GM21529 (cell line): ENCODE results near the gene PATJ.
"Not testable (repeated sequence)": the region's sequence is repeated elsewhere in the genome, so short reads cannot be mapped to it uniquely, and the experiment has no call there.

ENCODE experiments used
- ATAC-seq: cut with Tn5 transposase; IDR thresholded peaks from one replicate; pipeline ENCODE4 v1.9.1; 2021; ENCODE audit not compliant: unreplicated experiment

The PATJ gene

DNA sequence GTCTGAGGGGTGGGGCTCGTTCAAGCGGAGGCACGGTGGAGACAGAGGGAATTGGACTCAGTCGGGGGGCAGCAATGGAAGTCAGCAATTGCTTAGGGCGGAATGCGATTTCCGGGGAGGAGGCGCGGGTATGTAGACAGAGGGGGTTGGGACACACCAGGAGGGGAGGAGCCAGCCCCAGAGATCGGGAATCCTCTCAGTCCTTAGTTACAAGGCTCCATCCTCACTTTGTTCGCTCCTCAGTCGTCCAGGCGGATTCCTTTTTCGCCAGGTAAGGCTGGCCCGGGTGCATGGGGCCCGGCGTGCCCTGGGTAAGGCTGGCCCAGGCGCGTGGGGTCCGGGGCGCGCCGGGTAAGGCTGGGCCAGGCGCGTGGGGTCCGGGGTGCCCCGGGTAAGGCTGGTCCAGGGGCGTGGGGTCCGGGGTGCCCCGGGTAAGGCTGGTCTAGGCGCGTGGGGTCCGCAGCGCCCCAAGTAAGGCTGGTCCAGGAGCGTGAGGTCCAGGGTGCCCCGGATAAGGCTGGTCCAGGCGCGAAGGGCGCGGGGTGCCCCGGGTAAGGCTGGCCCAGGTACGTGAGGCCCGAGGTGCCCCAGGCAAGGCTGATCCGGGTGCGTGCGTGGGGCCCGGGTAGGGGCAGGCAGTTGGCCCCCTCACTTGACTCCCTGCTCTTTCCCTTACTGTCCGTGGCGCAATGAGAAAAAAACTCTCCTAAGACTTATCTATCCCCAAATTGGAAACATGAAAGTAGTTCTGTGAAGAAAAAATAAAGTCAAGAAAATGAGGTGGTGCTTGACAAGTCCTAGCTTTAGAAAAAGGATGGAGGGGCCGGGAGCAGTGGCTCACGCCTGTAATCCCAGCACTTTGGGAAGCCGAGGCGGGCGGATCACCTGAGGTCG lies 452.6 kb downstream of the PATJ start, which contains the start of gene L1TD1:
L1TD1 (plus strand) TSS at position 199 of the 894 bp plus-strand sequence. CDS start 11,780 bp downstream, outside the sequence.
- ATAC-seq = no peak

DNA sequence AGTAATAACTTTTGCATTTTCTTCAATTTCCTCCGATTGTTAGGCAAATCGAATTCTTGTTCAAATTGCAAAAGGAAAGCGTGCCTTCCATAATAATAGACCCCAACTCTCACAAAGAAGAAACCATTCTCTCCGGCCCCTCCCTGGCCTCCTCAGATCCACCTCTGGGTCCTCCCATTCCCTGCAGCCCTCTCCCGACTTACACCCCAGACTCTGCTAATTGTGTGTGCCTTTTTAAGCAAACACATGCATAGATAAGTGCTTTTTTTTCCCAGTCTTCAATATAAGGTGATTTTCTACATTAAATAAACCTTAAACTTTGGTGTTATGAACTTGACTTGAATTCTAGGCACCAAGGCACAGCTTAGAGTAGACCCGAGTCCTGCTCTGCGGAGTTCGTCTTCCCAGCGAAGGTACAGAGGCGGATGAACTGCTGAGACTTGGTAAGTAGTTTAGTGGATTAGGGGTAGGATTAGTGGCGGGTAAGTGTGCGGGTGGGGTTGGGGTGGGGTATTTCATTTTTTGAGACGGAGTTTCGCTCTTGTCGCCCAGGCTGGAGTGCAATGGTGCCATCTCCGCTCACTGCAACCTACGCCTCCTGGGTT lies 453.9 kb downstream of the PATJ start:
- no peak for ATAC-seq

DNA sequence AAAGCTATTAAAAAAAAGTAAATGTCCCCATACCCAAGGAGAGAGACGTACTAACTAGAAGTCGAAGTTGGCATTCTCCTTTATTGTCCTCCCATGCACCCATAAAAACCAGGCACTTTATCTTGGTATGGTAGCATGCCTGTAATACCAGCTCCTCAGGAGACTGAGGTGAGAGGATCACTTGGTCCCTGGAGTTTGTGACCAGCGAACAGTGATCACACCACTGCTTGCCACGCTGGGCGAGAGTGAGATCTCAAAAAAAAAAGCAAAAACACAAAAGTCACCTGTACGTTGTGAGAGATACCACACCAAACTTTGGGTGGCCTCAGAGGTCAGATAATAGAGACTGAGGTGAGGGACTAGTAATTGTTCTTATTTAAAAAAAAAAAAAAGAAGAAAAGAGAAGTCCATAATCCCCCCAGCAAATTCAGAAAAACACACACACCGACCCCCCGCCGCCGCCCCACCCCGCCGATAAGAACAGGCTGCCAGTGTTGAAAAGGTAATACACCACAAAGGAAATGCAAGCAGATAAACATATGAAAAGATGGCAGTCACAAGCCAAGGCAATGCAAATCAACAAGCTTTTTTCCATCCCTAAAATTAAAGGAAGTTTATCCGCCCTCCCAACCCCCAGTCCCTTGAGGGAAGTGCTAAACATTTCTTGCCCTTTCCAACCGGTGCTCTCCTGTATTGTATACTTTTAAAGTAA lies 455.9 kb downstream of the PATJ start:
- no peak for ATAC-seq

DNA sequence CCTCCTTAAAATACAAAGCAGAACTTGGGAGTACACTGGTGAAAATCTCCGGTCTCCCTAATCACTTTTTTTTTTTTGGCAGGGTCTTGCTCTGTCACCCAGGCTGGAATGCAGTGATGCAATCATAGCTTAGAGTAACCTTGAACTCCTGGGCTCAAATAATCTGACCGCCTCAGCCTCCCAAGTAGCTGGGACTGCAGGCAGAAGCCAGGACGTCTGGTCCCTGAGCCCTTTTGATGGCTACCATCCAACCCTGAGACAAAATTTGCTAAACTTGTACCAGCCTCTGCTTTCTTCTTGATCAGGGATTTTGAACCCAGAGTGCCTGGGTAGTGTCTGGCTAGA lies 456.5 kb downstream of the PATJ start:
- ATAC-seq = no peak

DNA sequence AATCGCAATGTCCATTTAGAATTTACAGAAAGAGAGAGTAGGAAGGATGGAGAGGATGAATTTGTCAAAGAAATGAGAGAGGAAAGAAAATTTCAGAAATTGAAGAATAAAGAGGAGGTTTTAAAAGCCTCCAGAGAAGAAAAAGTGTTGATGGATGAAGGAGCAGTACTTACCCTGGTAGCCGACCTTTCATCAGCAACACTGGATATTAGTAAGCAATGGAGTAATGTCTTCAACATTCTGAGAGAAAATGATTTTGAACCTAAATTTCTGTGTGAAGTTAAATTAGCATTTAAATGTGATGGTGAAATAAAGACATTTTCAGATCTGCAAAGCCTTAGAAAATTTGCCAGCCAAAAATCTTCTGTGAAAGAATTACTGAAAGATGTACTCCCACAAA lies 464.9 kb downstream of the PATJ start:
- no peak for ATAC-seq

DNA sequence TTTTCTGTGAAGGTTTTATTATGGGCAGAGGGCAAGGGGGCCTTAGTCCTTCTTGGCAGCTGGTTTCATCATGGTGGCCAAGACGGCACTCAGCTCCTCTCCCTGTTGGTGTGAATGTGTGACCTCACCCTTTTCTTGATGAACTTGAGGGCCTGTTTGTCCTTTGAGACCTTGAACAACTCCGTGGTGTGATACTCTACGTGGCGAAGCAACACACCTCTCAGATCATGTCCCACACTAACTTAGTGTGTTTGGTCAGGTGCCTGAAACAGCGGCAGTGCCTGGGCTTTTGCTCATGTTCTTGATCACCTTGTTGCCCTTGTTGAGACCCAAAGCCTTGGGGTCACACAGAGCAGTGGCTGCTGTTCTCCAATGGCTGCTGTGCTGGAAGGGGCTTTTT lies 465.8 kb downstream of the PATJ start:
- ATAC-seq = no peak

DNA sequence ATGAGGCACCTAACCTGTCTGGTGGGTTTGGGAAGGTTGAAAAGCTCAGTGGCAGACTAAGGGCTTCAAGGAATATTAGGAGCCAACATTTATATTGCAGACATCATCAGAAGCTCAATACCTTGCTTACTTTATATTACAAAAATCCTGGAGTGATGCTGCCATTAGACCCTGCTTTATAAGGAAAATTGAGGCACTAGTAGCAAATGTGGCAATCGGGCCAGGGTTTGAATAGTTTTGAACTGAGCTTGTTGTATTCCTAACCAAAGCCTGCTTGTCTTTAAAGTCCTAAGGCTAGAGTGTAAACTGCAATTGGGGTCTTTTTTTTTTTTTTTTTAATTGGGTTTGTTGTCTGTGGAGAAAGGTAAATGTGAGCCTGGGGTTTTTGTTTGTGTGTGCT lies 466.7 kb downstream of the PATJ start:
- ATAC-seq = no peak

DNA sequence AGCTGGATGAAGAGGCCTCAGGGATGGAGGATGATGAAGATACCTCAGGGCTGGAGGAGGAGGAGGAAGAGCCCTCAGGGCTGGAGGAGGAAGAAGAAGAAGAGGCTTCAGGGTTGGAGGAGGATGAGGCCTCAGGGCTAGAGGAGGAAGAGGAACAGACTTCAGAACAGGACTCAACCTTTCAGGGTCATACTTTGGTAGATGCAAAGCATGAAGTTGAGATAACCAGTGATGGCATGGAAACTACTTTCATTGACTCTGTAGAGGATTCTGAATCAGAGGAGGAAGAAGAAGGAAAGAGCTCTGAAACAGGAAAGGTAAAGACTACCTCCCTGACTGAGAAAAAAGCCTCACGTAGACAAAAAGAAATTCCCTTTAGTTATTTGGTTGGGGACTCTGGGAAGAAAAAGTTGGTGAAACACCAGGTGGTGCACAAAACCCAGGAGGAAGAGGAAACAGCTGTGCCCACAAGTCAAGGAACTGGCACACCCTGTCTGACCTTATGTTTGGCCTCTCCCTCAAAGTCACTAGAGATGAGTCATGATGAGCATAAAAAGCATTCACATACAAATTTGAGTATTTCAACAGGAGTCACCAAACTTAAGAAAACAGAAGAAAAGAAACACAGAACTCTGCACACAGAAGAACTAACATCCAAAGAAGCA lies 467.8 kb downstream of the PATJ start:
- ATAC-seq = no peak

DNA sequence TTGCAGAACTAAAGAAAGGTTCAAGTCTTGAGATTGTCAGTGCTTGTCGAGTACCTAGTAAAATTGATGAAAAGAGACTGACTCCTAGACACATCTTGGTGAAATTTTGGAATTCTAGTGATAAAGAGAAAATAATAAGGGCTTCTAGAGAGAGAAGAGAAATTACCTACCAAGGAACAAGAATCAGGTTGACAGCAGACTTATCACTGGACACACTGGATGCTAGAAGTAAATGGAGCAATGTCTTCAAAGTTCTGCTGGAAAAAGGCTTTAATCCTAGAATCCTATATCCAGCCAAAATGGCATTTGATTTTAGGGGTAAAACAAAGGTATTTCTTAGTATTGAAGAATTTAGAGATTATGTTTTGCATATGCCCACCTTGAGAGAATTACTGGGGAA lies 468.7 kb downstream of the PATJ start:
- ATAC-seq = no peak

DNA sequence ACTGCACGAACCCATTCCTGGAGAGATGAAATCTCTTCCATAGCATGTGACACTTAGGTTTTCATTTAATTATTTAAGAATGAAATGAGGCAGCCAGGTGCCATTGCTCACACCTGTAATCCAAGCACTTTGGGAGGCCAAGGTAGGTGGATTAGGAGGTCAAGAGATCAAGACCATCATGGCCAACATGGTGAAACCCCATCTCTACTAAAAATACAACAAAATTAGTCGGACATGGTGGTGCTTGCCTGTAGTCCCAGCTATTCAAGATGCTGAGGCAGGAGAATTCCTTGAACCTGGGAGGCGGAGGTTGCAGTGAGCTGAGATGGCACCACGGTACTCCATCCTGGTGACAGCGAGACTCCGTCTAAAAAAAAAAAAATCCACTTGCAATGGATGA lies 470.1 kb downstream of the PATJ start:
- ATAC-seq = no peak

DNA sequence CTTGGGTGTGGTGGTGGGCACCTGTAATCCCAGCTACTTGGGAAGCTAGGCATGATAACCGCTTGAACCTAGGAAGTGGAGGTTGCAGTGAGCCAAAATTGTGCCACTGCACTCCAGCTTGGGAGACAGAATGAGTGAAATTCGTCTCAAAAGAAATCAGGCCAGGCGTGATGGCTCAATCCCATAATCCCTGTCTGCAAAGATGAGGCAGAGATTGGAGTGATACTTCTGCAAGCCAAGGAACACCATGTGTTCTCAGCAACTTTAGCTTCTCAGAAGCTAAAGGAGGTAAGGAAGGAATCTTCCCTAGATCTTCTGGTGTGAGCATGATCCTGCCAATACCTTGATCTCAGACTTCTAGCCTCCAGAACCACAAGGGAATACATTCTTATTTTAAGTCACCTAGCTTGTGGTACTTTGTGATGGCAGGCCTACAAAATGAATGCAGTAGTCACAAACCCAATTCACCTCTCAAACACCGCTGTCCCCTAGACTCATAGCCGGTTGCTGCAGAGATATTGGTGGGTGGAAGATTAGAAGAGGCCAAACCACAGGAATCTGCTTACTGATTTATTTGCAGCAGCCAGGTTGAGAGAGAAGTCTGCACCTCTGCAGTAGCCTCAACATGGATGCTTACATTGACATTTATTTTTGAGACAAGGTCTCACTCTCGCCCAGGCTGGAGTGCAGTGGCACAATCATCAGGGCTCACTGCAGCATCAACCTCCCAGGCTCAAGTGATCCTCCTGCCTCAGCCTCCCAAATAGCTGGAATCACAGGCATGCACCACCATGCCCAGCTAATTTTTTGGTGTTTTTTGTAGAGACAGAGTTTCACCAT lies 471.0 kb downstream of the PATJ start:
- no peak for ATAC-seq

DNA sequence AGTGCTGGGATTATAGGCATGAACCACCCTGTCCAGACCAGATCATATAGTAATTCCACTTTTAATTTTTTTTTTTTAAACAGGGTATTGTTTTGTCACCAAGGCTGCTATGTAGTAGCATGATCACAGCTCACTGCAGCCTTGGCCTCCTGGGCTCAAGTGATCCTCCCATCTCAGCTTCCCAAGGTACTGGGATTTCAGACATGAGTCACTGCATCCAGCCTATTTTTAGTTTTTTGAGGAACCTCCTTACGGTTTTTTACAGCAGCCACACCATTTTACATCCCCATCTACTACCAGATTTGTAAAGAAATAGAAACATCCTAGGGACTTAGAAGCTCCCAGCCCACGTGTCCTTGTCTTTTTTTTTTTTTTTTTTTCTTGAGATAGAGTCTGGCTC lies 476.3 kb downstream of the PATJ start:
- ATAC-seq = no peak

DNA sequence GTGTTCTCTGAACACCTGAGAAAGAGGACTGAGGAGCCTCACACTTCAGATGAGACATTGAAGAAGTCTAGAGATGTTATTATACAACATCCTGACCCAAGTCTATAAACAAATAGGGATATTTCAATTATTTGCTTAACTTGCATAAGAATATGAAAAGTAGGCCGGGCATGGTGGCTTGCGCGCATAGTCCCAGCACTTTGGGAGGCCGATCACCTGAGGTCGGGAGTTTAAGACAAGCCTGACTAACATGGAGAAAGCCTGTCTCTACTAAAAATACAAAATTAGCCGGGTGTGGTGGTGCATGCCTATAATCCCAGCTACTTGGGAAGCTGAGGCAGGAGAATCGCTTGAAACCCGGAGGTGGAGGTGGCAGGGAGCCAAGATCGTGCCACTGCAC lies 478.2 kb downstream of the PATJ start:
- ATAC-seq = not testable (repeated sequence)

DNA sequence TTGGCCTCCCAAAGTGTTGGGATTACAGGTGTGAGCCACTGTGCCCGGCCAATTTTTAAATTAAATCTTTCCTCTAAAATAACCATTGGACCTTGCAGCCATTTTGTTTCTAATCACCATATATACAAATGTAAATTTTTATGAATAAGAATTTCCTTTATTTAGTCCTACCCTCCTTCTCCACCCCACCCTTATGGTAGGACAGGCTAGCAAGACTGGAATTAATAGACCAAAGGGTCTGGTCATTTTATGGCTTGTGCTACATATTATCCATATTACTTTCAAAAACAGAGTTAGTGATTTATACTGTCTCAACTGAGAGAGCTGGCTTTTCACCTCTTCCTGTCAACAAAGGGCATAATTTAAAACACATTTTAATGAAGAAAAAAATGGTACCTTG lies 478.9 kb downstream of the PATJ start:
- ATAC-seq = no peak

DNA sequence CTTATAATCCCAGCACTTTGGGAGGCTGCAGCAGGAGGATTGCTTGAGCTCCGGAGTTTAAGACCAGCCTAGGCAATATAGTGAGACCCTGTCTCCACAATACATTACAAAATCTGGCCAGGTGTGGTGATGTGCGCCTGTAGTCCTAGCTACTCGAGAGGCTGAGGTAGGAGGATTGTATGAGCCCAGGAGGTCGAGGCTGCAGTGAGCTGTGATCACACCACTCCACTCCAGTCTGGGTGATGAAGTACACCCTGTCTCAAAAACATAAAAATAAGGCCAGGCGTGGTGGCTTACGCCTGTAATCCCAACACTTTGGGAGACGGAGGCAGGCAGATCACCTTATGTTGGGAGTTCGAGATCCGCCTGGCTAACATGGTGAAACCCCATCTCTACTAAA lies 480.0 kb downstream of the PATJ start:
- no peak for ATAC-seq

DNA sequence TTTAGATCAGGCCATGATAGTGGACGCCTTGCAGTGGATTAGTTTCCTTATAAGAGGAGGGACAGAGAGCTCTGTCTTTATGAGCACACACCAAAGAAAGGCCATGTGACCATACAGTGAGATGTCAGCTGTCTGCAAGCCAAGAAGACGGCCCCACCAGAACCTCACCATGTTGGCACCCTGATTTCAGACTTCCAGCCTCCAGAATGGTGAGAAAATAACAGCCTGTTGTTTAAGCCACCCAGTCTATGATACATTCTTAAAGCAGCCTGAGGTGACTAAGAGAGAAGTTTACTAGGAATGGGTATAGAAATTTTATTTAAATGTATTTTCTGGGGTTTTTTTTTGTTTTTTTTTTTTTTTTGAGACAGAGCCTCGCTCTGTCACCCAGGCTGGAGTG lies 481.9 kb downstream of the PATJ start:
- ATAC-seq = no peak

DNA sequence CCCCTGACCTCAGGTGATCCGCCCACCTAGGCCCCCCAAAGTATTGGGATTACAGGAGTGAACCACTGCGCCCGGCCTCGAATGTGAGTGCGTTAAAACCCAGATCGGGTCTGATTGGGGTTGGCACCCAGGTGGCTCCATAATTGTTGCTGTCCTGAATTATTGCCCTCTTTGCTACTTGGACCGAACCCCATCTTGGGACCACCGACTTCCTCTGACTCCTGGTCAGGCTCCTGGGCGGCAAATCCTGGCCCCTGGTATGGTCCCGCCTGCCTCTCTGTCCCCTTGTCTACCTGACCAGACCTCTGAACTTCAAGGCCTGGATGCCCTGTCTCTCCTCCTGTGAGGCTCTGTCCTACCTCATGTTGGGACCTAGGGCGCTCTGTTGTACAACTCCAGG lies 485.2 kb downstream of the PATJ start:
- no peak for ATAC-seq
